ENCODE measurements around the gene COBL. TPM values are rescaled to one million over a fixed set of nuclear protein-coding genes. Genes with fewer than 3 reads are reported as not detected.

Gene COBL
- polyA plus RNA-seq, 1 donor (not counting 4 experiments of a cell fraction or from before 2014, with no cell fraction given), result 4.5 TPM

DNA sequence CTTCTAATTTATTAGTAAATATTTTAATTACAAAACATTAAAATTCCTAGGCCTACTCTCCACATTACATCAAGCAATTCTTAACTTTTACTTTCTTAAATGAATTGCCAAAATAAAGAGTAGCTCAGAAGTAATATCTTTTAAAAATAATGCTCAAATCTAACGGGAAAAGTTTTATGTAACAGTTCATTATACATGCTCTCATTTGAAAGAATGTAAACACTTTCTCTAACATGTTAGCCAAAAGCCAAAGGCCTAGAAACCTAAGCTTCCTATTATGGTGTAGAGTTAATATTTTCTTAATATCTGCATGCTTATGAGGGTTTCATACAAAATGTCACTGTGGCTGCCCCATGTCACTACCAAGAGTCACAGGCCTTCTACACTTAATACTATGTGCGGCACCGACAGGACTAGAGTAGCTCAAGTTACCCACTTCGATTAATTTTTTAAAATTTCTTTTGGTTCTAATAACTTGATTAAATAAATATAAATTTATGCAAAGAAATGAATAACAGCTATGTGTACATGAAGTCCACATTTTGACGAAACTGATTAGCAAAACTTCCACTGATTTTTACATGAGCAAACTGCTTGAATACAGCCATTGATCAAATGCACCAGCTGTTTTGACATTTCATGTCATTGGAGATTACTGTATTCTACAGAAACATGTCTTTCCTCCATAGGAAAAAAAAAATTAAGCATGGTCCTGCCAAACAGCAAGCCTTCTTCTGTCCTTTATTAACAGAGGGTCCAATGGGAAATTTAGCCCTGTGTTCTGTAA, 3.5 kb downstream of the COBL start:
- FAIRE-seq, result no peak
- no peak overlapping the region for H3K9ac ChIP-seq (ENCODE audit: control insufficient read depth, extremely low read depth, insufficient read depth, low read length)
- H3K4me1 ChIP-seq (ENCODE audit: control insufficient read depth, extremely low read depth, insufficient read depth, low read length), result peaks cover 9% of the 10 kb centered on the region
- H3K27me3 ChIP-seq (ENCODE audit: control insufficient read depth, extremely low read depth, insufficient read depth, low read length), result no peaks in the 10 kb centered on the region
- no peaks in the 10 kb centered on the region for H3K9me1 ChIP-seq (ENCODE audit: control insufficient read depth, extremely low read depth, insufficient read depth, low read length)
- no peaks in the 10 kb centered on the region for H3K79me2 ChIP-seq (ENCODE audit: control insufficient read depth, insufficient read depth, low read length)
- H3K36me3 ChIP-seq (ENCODE audit: control insufficient read depth in 2 of 2, extremely low read depth in 1 of 2, insufficient read depth in 2 of 2, low read length in 2 of 2), result no peaks in the 10 kb centered on the region
- no peak overlapping the region for H3K27ac ChIP-seq (ENCODE audit: control insufficient read depth, insufficient read depth, low read length)
- no peak for DNase-seq (ENCODE audit: low read depth, low spot score)
- H2AFZ ChIP-seq (ENCODE audit: control insufficient read depth, low read length), result no peak overlapping the region
- dilution Hi-C loops (cut with MboI; ENCODE audit: extremely low pct_ligation_motif_present, low sequenced_read_pairs), result no loop called here
- no peak overlapping the region for H3K4me3 ChIP-seq (ENCODE audit: control insufficient read depth in 2 of 3, extremely low read depth in 1 of 3, insufficient read depth in 2 of 3, low read depth in 1 of 3, low read length in 3 of 3)
- H3K4me2 ChIP-seq (ENCODE audit: control insufficient read depth, extremely low read depth, insufficient read depth, low read depth, low read length), result no peak overlapping the region
- no peak for TF ChIP-seq EZH2 (IDR thresholded peaks at IDR 0.05; ENCODE audit: low read length)
- TF ChIP-seq, protein P1, sequence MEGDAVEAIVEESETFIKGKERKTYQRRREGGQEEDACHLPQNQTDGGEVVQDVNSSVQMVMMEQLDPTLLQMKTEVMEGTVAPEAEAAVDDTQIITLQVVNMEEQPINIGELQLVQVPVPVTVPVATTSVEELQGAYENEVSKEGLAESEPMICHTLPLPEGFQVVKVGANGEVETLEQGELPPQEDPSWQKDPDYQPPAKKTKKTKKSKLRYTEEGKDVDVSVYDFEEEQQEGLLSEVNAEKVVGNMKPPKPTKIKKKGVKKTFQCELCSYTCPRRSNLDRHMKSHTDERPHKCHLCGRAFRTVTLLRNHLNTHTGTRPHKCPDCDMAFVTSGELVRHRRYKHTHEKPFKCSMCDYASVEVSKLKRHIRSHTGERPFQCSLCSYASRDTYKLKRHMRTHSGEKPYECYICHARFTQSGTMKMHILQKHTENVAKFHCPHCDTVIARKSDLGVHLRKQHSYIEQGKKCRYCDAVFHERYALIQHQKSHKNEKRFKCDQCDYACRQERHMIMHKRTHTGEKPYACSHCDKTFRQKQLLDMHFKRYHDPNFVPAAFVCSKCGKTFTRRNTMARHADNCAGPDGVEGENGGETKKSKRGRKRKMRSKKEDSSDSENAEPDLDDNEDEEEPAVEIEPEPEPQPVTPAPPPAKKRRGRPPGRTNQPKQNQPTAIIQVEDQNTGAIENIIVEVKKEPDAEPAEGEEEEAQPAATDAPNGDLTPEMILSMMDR (optimal IDR thresholded peaks at IDR 0.05 in 1 of 3, IDR thresholded peaks at IDR 0.05 in 1 of 3, conservative IDR thresholded peaks at IDR 0.05 in 1 of 3; ENCODE audit: extremely low read depth in 1 of 3, insufficient read depth in 2 of 3, low read length in 3 of 3), result no peak
- no peaks in the 10 kb centered on the region for H4K20me1 ChIP-seq (ENCODE audit: control insufficient read depth, extremely low read depth, insufficient read depth, low read length)
- H3K9me3 ChIP-seq (ENCODE audit: control insufficient read depth, low read depth, low read length), result no peaks in the 10 kb centered on the region

DNA sequence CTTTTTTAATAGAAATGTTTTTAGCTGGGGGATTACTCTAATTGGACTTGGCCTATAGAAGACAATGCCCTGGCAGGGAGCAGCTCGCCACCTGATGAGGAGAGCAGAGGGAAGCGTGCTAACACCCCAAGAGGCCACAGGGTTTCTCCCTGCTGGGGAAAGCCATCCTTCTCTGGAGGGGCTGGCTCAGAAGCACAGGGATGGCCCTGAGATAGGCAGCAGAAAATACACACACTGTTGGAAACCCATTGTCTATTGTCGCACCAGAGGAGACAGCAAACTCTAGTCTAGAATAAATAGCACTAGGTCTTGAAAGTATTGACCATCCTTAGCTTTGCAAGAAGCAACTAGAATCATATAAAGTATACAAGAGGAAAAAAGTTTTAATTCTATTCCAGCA, 5.4 kb downstream of the COBL start:
- no peak overlapping the region for H3K9ac ChIP-seq (ENCODE audit: control insufficient read depth, extremely low read depth, insufficient read depth, low read length)
- no peaks in the 10 kb centered on the region for H3K9me1 ChIP-seq (ENCODE audit: control insufficient read depth, extremely low read depth, insufficient read depth, low read length)
- no peak overlapping the region for H3K4me3 ChIP-seq (ENCODE audit: control insufficient read depth in 2 of 3, extremely low read depth in 1 of 3, insufficient read depth in 2 of 3, low read depth in 1 of 3, low read length in 3 of 3)
- TF ChIP-seq, protein P1 (optimal IDR thresholded peaks at IDR 0.05 in 1 of 3, IDR thresholded peaks at IDR 0.05 in 1 of 3, conservative IDR thresholded peaks at IDR 0.05 in 1 of 3; ENCODE audit: extremely low read depth in 1 of 3, insufficient read depth in 2 of 3, low read length in 3 of 3), result no peak
- no peak for TF ChIP-seq EZH2 (IDR thresholded peaks at IDR 0.05; ENCODE audit: low read length)
- no peaks in the 10 kb centered on the region for H3K27me3 ChIP-seq (ENCODE audit: control insufficient read depth, extremely low read depth, insufficient read depth, low read length)
- dilution Hi-C loops (cut with MboI; ENCODE audit: extremely low pct_ligation_motif_present, low sequenced_read_pairs), result no loop called here
- no peaks in the 10 kb centered on the region for H3K36me3 ChIP-seq (ENCODE audit: control insufficient read depth in 2 of 2, extremely low read depth in 1 of 2, insufficient read depth in 2 of 2, low read length in 2 of 2)
- no peaks in the 10 kb centered on the region for H3K79me2 ChIP-seq (ENCODE audit: control insufficient read depth, insufficient read depth, low read length)
- H2AFZ ChIP-seq (ENCODE audit: control insufficient read depth, low read length), result no peak overlapping the region
- H3K4me2 ChIP-seq (ENCODE audit: control insufficient read depth, extremely low read depth, insufficient read depth, low read depth, low read length), result no peak overlapping the region
- no peak for FAIRE-seq
- H4K20me1 ChIP-seq (ENCODE audit: control insufficient read depth, extremely low read depth, insufficient read depth, low read length), result no peaks in the 10 kb centered on the region
- peaks cover 6% of the 10 kb centered on the region for H3K4me1 ChIP-seq (ENCODE audit: control insufficient read depth, extremely low read depth, insufficient read depth, low read length)
- H3K27ac ChIP-seq (ENCODE audit: control insufficient read depth, insufficient read depth, low read length), result no peak overlapping the region
- no peak for DNase-seq (ENCODE audit: low read depth, low spot score)
- H3K9me3 ChIP-seq (ENCODE audit: control insufficient read depth, low read depth, low read length), result no peaks in the 10 kb centered on the region
